ENCODE results near the gene TLR5.

Gene TLR5

DNA sequence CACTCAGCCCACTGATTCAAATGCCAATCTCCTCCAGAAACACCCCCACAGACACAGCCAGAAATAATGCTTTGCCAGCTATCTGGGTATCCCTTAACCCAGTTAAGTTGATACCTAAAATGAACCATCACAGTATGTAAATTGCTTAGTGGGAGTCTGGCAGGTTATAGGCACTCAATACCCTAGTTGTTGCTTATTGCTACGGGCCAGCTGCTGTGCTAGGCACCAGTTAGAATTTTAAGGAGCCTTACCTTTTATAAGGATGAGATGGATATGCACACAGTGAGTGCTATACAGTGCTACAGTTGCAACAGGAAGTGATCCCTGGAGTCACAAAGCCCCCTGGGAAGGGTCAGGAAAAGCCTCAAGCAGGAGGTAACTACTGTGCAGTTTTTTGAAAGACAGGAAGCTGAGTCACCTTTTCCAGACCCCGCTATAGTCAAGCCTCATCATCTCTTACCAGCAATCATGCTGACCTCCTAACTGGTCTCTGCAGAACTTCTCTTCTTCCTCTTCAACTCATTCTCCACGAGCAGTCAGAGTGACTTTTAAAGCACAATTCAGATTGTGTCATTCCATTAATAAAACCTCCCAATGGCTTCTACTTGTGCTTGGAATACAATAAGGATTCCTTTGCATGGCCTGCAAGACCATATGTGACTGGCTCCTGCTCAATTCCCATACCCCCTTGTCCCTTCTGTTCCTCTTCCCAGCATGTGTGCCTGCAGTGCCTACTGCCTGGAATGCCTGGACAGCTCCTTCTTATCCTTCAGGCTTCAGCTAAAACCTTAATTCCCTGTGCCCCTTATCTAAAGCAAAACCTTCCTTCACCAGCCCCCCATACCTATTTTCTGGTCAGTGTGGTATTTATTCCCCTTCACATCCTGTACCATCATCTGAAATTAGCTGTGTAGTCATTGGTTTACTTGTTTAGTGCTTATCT, 10.4 kb upstream of the TLR5 start:
- H3K4ac ChIP-seq (ENCODE audit: low read depth, low read length), result no peak overlapping the region
- peak; percentile 57 for DNase-seq
- no peak overlapping the region for H2BK120ac ChIP-seq (ENCODE audit: low read depth, low read length)
- H2BK15ac ChIP-seq (replicated peaks; ENCODE audit: low read depth), result no peak overlapping the region
- no CpG with 5 or more reads among the region's 3 CpGs for WGBS (ENCODE audit: extremely low coverage, insufficient coverage, low lambda C conversion rate)
- no peak overlapping the region for H4K8ac ChIP-seq (ENCODE audit: low read depth, low read length)
- H2AK5ac ChIP-seq (ENCODE audit: low read length), result no peak overlapping the region
- no peak overlapping the region for H2BK5ac ChIP-seq (ENCODE audit: low read length)
- no peak overlapping the region for H3K4me3 ChIP-seq (ENCODE audit: low read length)
- no peak overlapping the region for H3K23ac ChIP-seq (ENCODE audit: low read length)
- no peaks in the 10 kb centered on the region for H3K36me3 ChIP-seq (ENCODE audit: control insufficient read depth, insufficient read depth, low read length)
- H3K18ac ChIP-seq (ENCODE audit: low read length), result no peak overlapping the region
- H3K9ac ChIP-seq (ENCODE audit: low read length), result no peak overlapping the region
- no peak overlapping the region for H3K4me2 ChIP-seq (ENCODE audit: low read length)
- H3K27ac ChIP-seq (ENCODE audit: low read depth, low read length), result no peak overlapping the region
- H3K56ac ChIP-seq (ENCODE audit: low read length), result no peak overlapping the region
- peaks cover 3% of the 10 kb centered on the region for H3K4me1 ChIP-seq (ENCODE audit: control insufficient read depth, low read depth, low read length)
- no peaks in the 10 kb centered on the region for H3K79me1 ChIP-seq (ENCODE audit: low read length)
- no peak overlapping the region for H4K5ac ChIP-seq (ENCODE audit: low read length)
- no peaks in the 10 kb centered on the region for H3K79me2 ChIP-seq (ENCODE audit: control insufficient read depth, insufficient read depth, low read length)
- no peaks in the 10 kb centered on the region for H3K27me3 ChIP-seq (ENCODE audit: insufficient read depth, low read length, poor library complexity)

DNA sequence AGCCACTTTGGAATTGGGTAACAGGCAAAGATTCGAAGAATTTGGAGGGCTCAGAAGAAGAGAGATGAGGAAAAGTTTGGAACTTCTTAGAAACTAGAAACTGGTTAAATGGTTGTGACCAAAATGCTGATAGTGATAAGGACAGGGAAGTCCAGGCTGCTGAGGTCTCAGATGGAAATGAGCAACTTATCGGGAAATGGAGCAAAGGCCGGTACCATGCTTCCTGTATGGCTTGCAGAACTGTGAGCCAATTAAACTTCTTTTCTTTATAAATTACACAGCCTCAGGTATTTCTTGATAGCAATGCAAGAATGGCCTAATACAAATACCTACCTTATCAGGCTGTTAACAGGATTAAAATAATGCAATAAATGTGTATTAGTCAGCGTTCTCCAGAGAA, 9.4 kb upstream of the TLR5 start:
- Histone ChIP-seq H2BK120ac (ENCODE audit: low read depth, low read length) (no peak overlapping the region), H3K79me1 (ENCODE audit: low read length) (no peaks in the 10 kb centered on the region), H3K27me3 (ENCODE audit: insufficient read depth, low read length, poor library complexity) (no peaks in the 10 kb centered on the region), H3K36me3 (ENCODE audit: control insufficient read depth, insufficient read depth, low read length) (no peaks in the 10 kb centered on the region), H3K79me2 (ENCODE audit: control insufficient read depth, insufficient read depth, low read length) (no peaks in the 10 kb centered on the region), H3K4me3 (ENCODE audit: low read length) (no peak overlapping the region), H3K18ac (ENCODE audit: low read length) (no peak overlapping the region), H2BK5ac (ENCODE audit: low read length) (no peak overlapping the region), H3K4ac (ENCODE audit: low read depth, low read length) (no peak overlapping the region), H3K4me2 (ENCODE audit: low read length) (no peak overlapping the region), H3K23ac (ENCODE audit: low read length) (no peak overlapping the region), H3K27ac (ENCODE audit: low read depth, low read length) (no peak overlapping the region), H3K56ac (ENCODE audit: low read length) (no peak overlapping the region), H2BK15ac (replicated peaks; ENCODE audit: low read depth) (no peak overlapping the region), H2AK5ac (ENCODE audit: low read length) (no peak overlapping the region), H4K8ac (ENCODE audit: low read depth, low read length) (no peak overlapping the region), H3K4me1 (ENCODE audit: control insufficient read depth, low read depth, low read length) (peaks cover 3% of the 10 kb centered on the region), H3K9ac (ENCODE audit: low read length) (no peak overlapping the region), H4K5ac (ENCODE audit: low read length) (no peak overlapping the region)
- WGBS (ENCODE audit: extremely low coverage, insufficient coverage, low lambda C conversion rate), result no CpG with 5 or more reads among the region's 4 CpGs
- DNase-seq, result no peak

DNA sequence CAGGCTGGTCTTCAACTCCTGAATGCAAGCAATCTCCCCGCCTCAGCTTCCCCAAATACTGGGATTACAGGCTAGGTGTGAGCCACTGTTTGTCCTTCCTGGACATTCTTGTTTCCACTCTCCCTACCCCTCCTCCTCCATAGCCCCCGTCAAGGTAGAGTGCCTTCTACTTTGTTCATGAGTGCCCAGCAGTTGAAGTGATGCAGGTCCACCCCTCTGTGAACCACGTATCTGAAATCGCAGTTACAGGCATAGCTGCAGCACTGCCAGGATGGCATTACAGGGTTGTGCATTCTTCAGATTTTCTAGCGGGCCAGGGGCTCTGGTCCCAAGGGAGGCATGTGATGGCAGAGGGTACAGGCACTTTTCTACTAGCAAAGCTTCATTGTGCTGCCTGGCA, 7.4 kb upstream of the TLR5 start:
- Histone ChIP-seq H3K79me1 (ENCODE audit: low read length) (no peaks in the 10 kb centered on the region), H3K4me3 (ENCODE audit: low read length) (no peak overlapping the region), H3K9ac (ENCODE audit: low read length) (no peak overlapping the region), H4K5ac (ENCODE audit: low read length) (no peak overlapping the region), H3K36me3 (ENCODE audit: control insufficient read depth, insufficient read depth, low read length) (no peaks in the 10 kb centered on the region), H2BK15ac (replicated peaks; ENCODE audit: low read depth) (no peak overlapping the region), H3K4ac (ENCODE audit: low read depth, low read length) (no peak overlapping the region), H2BK120ac (ENCODE audit: low read depth, low read length) (no peak overlapping the region), H3K4me1 (ENCODE audit: control insufficient read depth, low read depth, low read length) (peaks cover 3% of the 10 kb centered on the region), H3K23ac (ENCODE audit: low read length) (no peak overlapping the region), H3K18ac (ENCODE audit: low read length) (no peak overlapping the region), H3K56ac (ENCODE audit: low read length) (no peak overlapping the region), H3K79me2 (ENCODE audit: control insufficient read depth, insufficient read depth, low read length) (no peaks in the 10 kb centered on the region), H2AK5ac (ENCODE audit: low read length) (no peak overlapping the region), H3K27me3 (ENCODE audit: insufficient read depth, low read length, poor library complexity) (no peaks in the 10 kb centered on the region), H2BK5ac (ENCODE audit: low read length) (no peak overlapping the region), H3K27ac (ENCODE audit: low read depth, low read length) (no peak overlapping the region), H3K4me2 (ENCODE audit: low read length) (no peak overlapping the region), H4K8ac (ENCODE audit: low read depth, low read length) (no peak overlapping the region)
- WGBS (ENCODE audit: extremely low coverage, insufficient coverage, low lambda C conversion rate), result no CpG with 5 or more reads among the region's 5 CpGs
- DNase-seq, result no peak

DNA sequence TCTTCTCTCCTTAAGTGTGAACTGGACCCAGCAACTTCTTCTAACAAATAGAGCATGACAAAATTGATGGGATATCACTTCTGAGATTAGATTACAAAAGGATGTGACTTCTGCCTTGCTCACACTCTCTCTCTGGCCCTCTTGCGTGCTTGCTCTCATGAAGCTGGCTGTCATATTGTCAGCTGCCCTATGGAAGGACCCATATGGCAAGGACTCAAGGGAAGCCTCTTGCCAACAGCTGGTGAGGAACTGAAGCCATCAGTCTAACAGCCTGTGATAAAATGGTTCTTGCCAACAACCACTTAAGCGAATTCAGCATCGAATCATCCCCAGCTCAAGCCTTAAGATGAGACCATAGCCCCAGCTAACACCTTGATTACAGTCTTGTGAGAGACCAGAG, 4.8 kb upstream of the TLR5 start:
- Histone ChIP-seq H3K79me1 (ENCODE audit: low read length) (no peaks in the 10 kb centered on the region), H2AK5ac (ENCODE audit: low read length) (no peak overlapping the region), H2BK120ac (ENCODE audit: low read depth, low read length) (no peak overlapping the region), H3K4me1 (ENCODE audit: control insufficient read depth, low read depth, low read length) (peaks cover 2% of the 10 kb centered on the region), H3K36me3 (ENCODE audit: control insufficient read depth, insufficient read depth, low read length) (no peaks in the 10 kb centered on the region), H3K79me2 (ENCODE audit: control insufficient read depth, insufficient read depth, low read length) (no peaks in the 10 kb centered on the region), H3K4me2 (ENCODE audit: low read length) (no peak overlapping the region), H3K27me3 (ENCODE audit: insufficient read depth, low read length, poor library complexity) (no peaks in the 10 kb centered on the region), H4K8ac (ENCODE audit: low read depth, low read length) (no peak overlapping the region), H4K5ac (ENCODE audit: low read length) (no peak overlapping the region), H3K9ac (ENCODE audit: low read length) (no peak overlapping the region), H2BK15ac (replicated peaks; ENCODE audit: low read depth) (no peak overlapping the region), H3K23ac (ENCODE audit: low read length) (no peak overlapping the region), H3K4ac (ENCODE audit: low read depth, low read length) (no peak overlapping the region), H3K27ac (ENCODE audit: low read depth, low read length) (no peak overlapping the region), H3K56ac (ENCODE audit: low read length) (no peak overlapping the region), H2BK5ac (ENCODE audit: low read length) (no peak overlapping the region), H3K18ac (ENCODE audit: low read length) (no peak overlapping the region), H3K4me3 (ENCODE audit: low read length) (no peak overlapping the region)
- no peak for DNase-seq
- no CpG with 5 or more reads among the region's 3 CpGs for WGBS (ENCODE audit: extremely low coverage, insufficient coverage, low lambda C conversion rate)

DNA sequence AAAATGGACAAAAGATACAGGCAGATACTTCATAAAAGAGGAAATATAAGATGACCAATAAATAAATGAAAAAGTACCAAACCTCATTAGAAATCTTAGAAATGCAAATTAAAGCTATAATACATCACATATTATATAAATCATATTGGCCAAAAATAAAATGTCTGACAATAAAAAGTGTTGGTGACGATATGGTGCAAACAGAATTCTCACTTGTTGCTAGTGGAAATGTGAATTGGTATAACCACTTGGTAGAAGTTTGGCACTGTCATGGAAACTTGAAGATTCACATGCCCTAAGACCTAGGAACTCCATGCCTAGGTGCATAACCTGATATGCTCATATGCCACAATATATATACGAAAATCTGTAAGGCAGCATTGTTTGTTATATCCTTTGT, 4.4 kb upstream of the TLR5 start:
- Histone ChIP-seq H3K36me3 (ENCODE audit: control insufficient read depth, insufficient read depth, low read length) (no peaks in the 10 kb centered on the region), H2BK15ac (replicated peaks; ENCODE audit: low read depth) (no peak overlapping the region), H3K79me2 (ENCODE audit: control insufficient read depth, insufficient read depth, low read length) (no peaks in the 10 kb centered on the region), H2BK120ac (ENCODE audit: low read depth, low read length) (no peak overlapping the region), H2AK5ac (ENCODE audit: low read length) (no peak overlapping the region), H3K23ac (ENCODE audit: low read length) (no peak overlapping the region), H3K9ac (ENCODE audit: low read length) (no peak overlapping the region), H3K4ac (ENCODE audit: low read depth, low read length) (no peak overlapping the region), H3K4me3 (ENCODE audit: low read length) (no peak overlapping the region), H2BK5ac (ENCODE audit: low read length) (no peak overlapping the region), H3K18ac (ENCODE audit: low read length) (no peak overlapping the region), H3K56ac (ENCODE audit: low read length) (no peak overlapping the region), H4K5ac (ENCODE audit: low read length) (no peak overlapping the region), H3K79me1 (ENCODE audit: low read length) (no peaks in the 10 kb centered on the region), H3K27me3 (ENCODE audit: insufficient read depth, low read length, poor library complexity) (no peaks in the 10 kb centered on the region), H3K4me1 (ENCODE audit: control insufficient read depth, low read depth, low read length) (peaks cover 2% of the 10 kb centered on the region), H4K8ac (ENCODE audit: low read depth, low read length) (no peak overlapping the region), H3K27ac (ENCODE audit: low read depth, low read length) (no peak overlapping the region), H3K4me2 (ENCODE audit: low read length) (no peak overlapping the region)
- no peak for DNase-seq
- WGBS (ENCODE audit: extremely low coverage, insufficient coverage, low lambda C conversion rate), result no CpG with 5 or more reads among the region's 2 CpGs

DNA sequence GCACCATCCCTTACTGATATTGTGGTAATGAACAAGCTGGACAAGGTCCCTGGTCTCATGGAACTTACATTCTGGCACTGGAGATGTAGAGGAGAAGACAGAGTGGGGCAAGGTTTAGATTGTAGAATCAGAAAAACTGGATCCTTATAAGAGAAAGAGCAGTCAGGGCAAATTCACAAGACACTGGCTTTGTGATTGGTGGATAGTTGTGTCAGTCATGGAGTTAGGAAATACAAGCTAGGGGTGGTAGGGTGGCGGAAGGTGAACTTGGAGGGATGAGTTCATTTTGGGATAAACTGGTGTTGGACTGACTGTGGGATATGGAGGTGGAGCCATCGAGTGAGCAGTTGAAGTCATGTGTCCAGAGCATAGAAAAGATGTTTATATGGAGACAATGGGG, 3.7 kb upstream of the TLR5 start:
- Histone ChIP-seq H3K27me3 (ENCODE audit: insufficient read depth, low read length, poor library complexity) (no peaks in the 10 kb centered on the region), H3K27ac (ENCODE audit: low read depth, low read length) (no peak overlapping the region), H3K56ac (ENCODE audit: low read length) (no peak overlapping the region), H3K4me1 (ENCODE audit: control insufficient read depth, low read depth, low read length) (peaks cover 2% of the 10 kb centered on the region), H3K4ac (ENCODE audit: low read depth, low read length) (no peak overlapping the region), H3K9ac (ENCODE audit: low read length) (no peak overlapping the region), H3K23ac (ENCODE audit: low read length) (no peak overlapping the region), H3K4me2 (ENCODE audit: low read length) (no peak overlapping the region), H2AK5ac (ENCODE audit: low read length) (no peak overlapping the region), H2BK5ac (ENCODE audit: low read length) (no peak overlapping the region), H2BK120ac (ENCODE audit: low read depth, low read length) (no peak overlapping the region), H3K79me1 (ENCODE audit: low read length) (no peaks in the 10 kb centered on the region), H3K4me3 (ENCODE audit: low read length) (no peak overlapping the region), H3K36me3 (ENCODE audit: control insufficient read depth, insufficient read depth, low read length) (no peaks in the 10 kb centered on the region), H2BK15ac (replicated peaks; ENCODE audit: low read depth) (no peak overlapping the region), H4K8ac (ENCODE audit: low read depth, low read length) (no peak overlapping the region), H4K5ac (ENCODE audit: low read length) (no peak overlapping the region), H3K79me2 (ENCODE audit: control insufficient read depth, insufficient read depth, low read length) (no peaks in the 10 kb centered on the region), H3K18ac (ENCODE audit: low read length) (no peak overlapping the region)
- no CpG with 5 or more reads among the region's 2 CpGs for WGBS (ENCODE audit: extremely low coverage, insufficient coverage, low lambda C conversion rate)
- DNase-seq, result no peak
